Esophagus muscularis mucosa (tissue), 4 donors: ENCODE results near the gene KIF2C. TPM values are rescaled to one million over a fixed set of nuclear protein-coding genes. Genes with fewer than 3 reads are reported as not detected.

Experiments
- DNase-seq: peaks from one replicate; pipeline ENCODE4 v3.0.0-alpha.2; 2017; ENCODE audit errors: extremely low spot score
- H3K27ac ChIP-seq, 4 donors: fragments of 200-600 bp; sonication (generic); replicated peaks in 1 of 4; 1 replicate in 3 of 4; 2 replicates in 1 of 4; pipeline ENCODE4 v1.5.1; 2016 to 2019; ENCODE audit warnings: mild to moderate bottlenecking in 1 of 4
- H3K27me3 ChIP-seq, 4 donors: fragments of 200-600 bp; sonication (generic); one replicate each; pipeline versions ENCODE4 v1.5.1 to v1.6.0; 2016 to 2019
- H3K36me3 ChIP-seq, 4 donors: fragments of 200-600 bp; sonication (generic); one replicate each; pipeline ENCODE4 v1.5.1; 2016 to 2019
- H3K4me1 ChIP-seq, 4 donors: fragments of 200-600 bp; sonication (generic); one replicate each; pipeline ENCODE4 v1.5.1; 2016 to 2019
- H3K4me3 ChIP-seq, 4 donors: fragments of 200-600 bp; sonication (generic); 1 replicate in 2 of 4; 2 replicates in 2 of 4; pipeline ENCODE4 v1.5.1; 2016 to 2019; ENCODE audit warnings: mild to moderate bottlenecking in 4 of 4, moderate library complexity in 1 of 4
- H3K9me3 ChIP-seq, 4 donors: fragments of 200-600 bp; sonication (generic); 1 replicate in 3 of 4; 2 replicates in 1 of 4; pipeline ENCODE4 v1.5.1; 2016 to 2019
- EP300 ChIP-seq: sonication (generic); formaldehyde crosslinking; IDR thresholded peaks from one replicate; pipeline ENCODE4 v1.6.1; 2017; ENCODE audit warnings: antibody characterized with exemption
- POLR2A ChIP-seq: fragments of 450-650 bp; IDR thresholded peaks from one replicate; pipeline ENCODE4 v1.6.1; 2017; ENCODE audit warnings: antibody characterized with exemption, moderate library complexity, mild to moderate bottlenecking, low read depth
- POLR2AphosphoS5 ChIP-seq, 2 donors: sonication (generic); formaldehyde crosslinking; IDR thresholded peaks; one replicate each; pipeline ENCODE4 v1.6.1; 2017; ENCODE audit warnings: antibody characterized with exemption in 2 of 2
- WGBS: methylation state at CpG from one replicate; pipeline ENCODE4 v1.1.5; 2018; 5-methylcytosine and 5-hydroxymethylcytosine counted together
- intact Hi-C: fragments of 100-400 bp; cut with DNase I; formaldehyde crosslinking; loops from one replicate; pipeline ENCODE4 v1.15.1; 2023
- total RNA-seq, 4 donors: library from RNA; depleted of rRNA; stranded (reverse); fragments of >200 nt; gene quantifications; one replicate each; pipeline versions ENCODE4 v1.1.0 to v1.2.1, GENCODE V29; 2016
- TF ChIP-seq, protein P1 (sequence below), 3 experiments: fragments of 200-600 bp in 2 of 3; fragments of 450-650 bp in 1 of 3; sonication (generic) in 2 of 3; IDR thresholded peaks; one replicate each; pipeline ENCODE4 v1.5.1; 2017 to 2019; ENCODE audit warnings: antibody characterized with exemption in 3 of 3, mild to moderate bottlenecking in 2 of 3, moderate library complexity in 1 of 3

Gene KIF2C
- total RNA-seq, 4 donors from 2014 or later, result 0.17 to 1.2 (median 0.96) TPM

GRCh38 chr1:44700573-44700972 is 39.1 kb upstream of the KIF2C start:
- no peaks in the 10 kb centered on the region for H3K9me3 ChIP-seq
- no peak overlapping the region for H3K4me3 ChIP-seq
- TF ChIP-seq EP300, result no peak
- no peak for TF ChIP-seq POLR2A
- TF ChIP-seq, protein P1, sequence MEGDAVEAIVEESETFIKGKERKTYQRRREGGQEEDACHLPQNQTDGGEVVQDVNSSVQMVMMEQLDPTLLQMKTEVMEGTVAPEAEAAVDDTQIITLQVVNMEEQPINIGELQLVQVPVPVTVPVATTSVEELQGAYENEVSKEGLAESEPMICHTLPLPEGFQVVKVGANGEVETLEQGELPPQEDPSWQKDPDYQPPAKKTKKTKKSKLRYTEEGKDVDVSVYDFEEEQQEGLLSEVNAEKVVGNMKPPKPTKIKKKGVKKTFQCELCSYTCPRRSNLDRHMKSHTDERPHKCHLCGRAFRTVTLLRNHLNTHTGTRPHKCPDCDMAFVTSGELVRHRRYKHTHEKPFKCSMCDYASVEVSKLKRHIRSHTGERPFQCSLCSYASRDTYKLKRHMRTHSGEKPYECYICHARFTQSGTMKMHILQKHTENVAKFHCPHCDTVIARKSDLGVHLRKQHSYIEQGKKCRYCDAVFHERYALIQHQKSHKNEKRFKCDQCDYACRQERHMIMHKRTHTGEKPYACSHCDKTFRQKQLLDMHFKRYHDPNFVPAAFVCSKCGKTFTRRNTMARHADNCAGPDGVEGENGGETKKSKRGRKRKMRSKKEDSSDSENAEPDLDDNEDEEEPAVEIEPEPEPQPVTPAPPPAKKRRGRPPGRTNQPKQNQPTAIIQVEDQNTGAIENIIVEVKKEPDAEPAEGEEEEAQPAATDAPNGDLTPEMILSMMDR (IDR thresholded peaks at IDR 0.05), result no peak
- no peak for TF ChIP-seq POLR2AphosphoS5 (IDR thresholded peaks at IDR 0.05)
- no peaks in the 10 kb centered on the region for H3K36me3 ChIP-seq
- no peak overlapping the region for H3K27ac ChIP-seq
- intact Hi-C loops, result no loop called here
- no peaks in the 10 kb centered on the region for H3K27me3 ChIP-seq
- WGBS, result 85% methylated on average over 1 of the region's 1 CpG
- no peak for DNase-seq
- H3K4me1 ChIP-seq, result no peaks in the 10 kb centered on the region

DNA sequence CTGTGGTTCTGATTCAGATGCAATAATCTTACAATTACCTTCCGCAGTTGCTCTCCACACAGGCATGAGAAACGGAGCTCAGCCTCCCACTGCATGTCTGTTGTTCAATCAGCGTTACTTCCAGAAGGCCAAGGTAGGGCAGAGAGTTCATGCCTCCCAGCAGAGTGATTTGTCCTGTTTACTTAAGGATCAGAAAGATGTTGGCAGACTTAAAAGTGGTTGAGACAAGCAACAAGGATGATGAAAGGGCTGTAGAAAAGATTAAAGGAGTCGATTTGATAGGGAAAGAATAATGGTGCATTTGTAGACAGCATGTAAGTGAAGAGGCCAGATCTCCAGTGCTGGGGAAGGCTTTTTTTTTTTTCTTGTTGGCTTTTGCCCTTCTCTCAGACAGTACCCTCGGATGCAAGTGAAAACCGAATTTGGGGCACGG is 38.5 kb upstream of the KIF2C start:
- H3K36me3 ChIP-seq, result no peaks in the 10 kb centered on the region
- no peak for DNase-seq
- H3K9me3 ChIP-seq, result no peaks in the 10 kb centered on the region
- TF ChIP-seq POLR2AphosphoS5 (IDR thresholded peaks at IDR 0.05) (no peak), EP300 (no peak), POLR2A (no peak)
- TF ChIP-seq, protein P1 (IDR thresholded peaks at IDR 0.05), result no peak
- intact Hi-C loops, result no loop called here
- no peaks in the 10 kb centered on the region for H3K4me1 ChIP-seq
- 69% methylated on average over 7 of the region's 7 CpGs for WGBS
- H3K27ac ChIP-seq, result no peak overlapping the region
- H3K4me3 ChIP-seq, result no peak overlapping the region
- H3K27me3 ChIP-seq, result no peaks in the 10 kb centered on the region

- no peaks in the 10 kb centered on the region for H3K36me3 ChIP-seq
- no peak for DNase-seq
- H3K27ac ChIP-seq, result no peak overlapping the region
- 85% methylated on average over 6 of the region's 6 CpGs for WGBS
- H3K4me3 ChIP-seq, result no peak overlapping the region
- intact Hi-C loops, result no loop called here
- H3K27me3 ChIP-seq, result no peaks in the 10 kb centered on the region
- no peaks in the 10 kb centered on the region for H3K9me3 ChIP-seq
- H3K4me1 ChIP-seq, result peaks cover 0 to 9% (median 2%) of the 10 kb centered on the region in 4 donors
- TF ChIP-seq POLR2A, result no peak
Observed at GRCh38 chr1:44705470-44705869, 34.2 kb upstream of the KIF2C start.

DNA sequence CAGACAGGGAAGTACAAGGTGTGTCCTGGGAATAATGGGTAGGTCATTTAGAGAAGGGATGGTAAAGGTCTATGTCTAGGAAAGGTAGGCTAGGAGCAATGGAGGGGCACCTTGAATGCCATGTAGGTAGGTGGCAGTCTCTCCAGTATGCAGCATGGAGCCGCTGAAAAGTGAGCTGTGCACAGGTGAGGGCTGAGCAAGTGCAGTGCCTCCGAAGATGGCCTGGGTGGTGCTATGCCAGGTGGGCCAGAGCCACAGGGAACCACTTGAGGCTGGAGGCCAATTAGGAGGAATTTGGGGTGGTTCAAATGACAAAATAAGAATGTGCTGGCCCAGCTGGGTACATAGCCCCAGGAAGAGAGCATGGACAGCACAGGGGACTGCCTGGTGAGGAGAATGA is 33.7 kb upstream of the KIF2C start:
- no peak for TF ChIP-seq POLR2A
- WGBS, result 79% methylated on average over 2 of the region's 2 CpGs
- Histone ChIP-seq H3K4me1 (peaks cover 0 to 9% (median 2%) of the 10 kb centered on the region in 4 donors), H3K27me3 (no peaks in the 10 kb centered on the region), H3K36me3 (no peaks in the 10 kb centered on the region), H3K9me3 (no peaks in the 10 kb centered on the region), H3K27ac (no peak overlapping the region), H3K4me3 (no peak overlapping the region)
- intact Hi-C loops, result no loop called here
- no peak for DNase-seq

- WGBS, result 81% methylated on average over 5 of the region's 6 CpGs
- H3K27ac ChIP-seq, result no peak overlapping the region
- intact Hi-C loops, result no loop called here
Observed at GRCh38 chr1:44707112-44707881, 32.3 kb upstream of the KIF2C start.

More at GRCh38 chr1:44707112-44707881, 32.3 kb upstream of the KIF2C start:
- no peak for DNase-seq
- no peaks in the 10 kb centered on the region for H3K36me3 ChIP-seq
- no peak overlapping the region for H3K4me3 ChIP-seq
- peaks cover 0 to 9% (median 2%) of the 10 kb centered on the region in 4 donors for H3K4me1 ChIP-seq
- H3K27me3 ChIP-seq, result no peaks in the 10 kb centered on the region
- H3K9me3 ChIP-seq, result no peaks in the 10 kb centered on the region
- TF ChIP-seq EP300 (no peak), POLR2A (no peak)
- TF ChIP-seq, protein P1 (IDR thresholded peaks at IDR 0.05), result no peak
